ENCODE data around the gene NCKAP5L.

GRCh38 chr12:49873361-49873934 lies 45.2 kb upstream of the NCKAP5L start:
- TF ChIP-seq POLR2A (IDR thresholded peaks at IDR 0.05): no peak
- no peak for TF ChIP-seq CTCF (IDR thresholded peaks at IDR 0.05)

Measured in testis (tissue), 2 donors.